IMR-90 (cell line): ENCODE measurements around the gene TGFB2. TPM values are rescaled to one million over a fixed set of nuclear protein-coding genes. Genes with fewer than 3 reads are reported as not detected.

Source experiments
- ATAC-seq: fragments of 200-7000 bp; cut with Tn5 transposase; 2 replicates; pipeline ENCODE4 v1.9.1; 2020; ENCODE audit warnings: low read depth, mild to moderate bottlenecking, moderate library complexity
- BruUV-seq: library from RNA; stranded (reverse); fragments of 400-500 nt; replicated peaks from 2 replicates; lab custom pipeline; 2021; lab: Mats Ljungman, UMichigan
- CTCF ChIA-PET: fragments of 300-600 bp; formaldehyde crosslinking; extraction: SDS; loops from one replicate; lab custom pipeline; 2021; ENCODE audit warnings: antibody characterized with exemption; lab: Yijun Ruan, JAX
- POLR2A ChIA-PET: fragments of 300-600 bp; sonication (Branson Sonifier 250); formaldehyde crosslinking; loops from one replicate; lab custom pipeline; 2022; ENCODE audit warnings: antibody characterized with exemption; ENCODE audit not compliant: unreplicated experiment; lab: Charles Lee
- DNase-seq: peaks from one replicate; pipeline ENCODE4 v3.0.0; 2013
- H2AFZ ChIP-seq: replicated peaks from 2 replicates; pipeline ENCODE3; 2013; ENCODE audit warnings: low read length, mild to moderate bottlenecking; ENCODE audit not compliant: poor library complexity
- H2AK5ac ChIP-seq: 2 replicates; pipeline ENCODE4 v1.6.1; 2013; ENCODE audit warnings: low read depth, low read length, inconsistent platforms
- H2AK9ac ChIP-seq: replicated peaks from 2 replicates; pipeline ENCODE3; 2013; ENCODE audit warnings: mild to moderate bottlenecking, low read depth, low read length, moderate library complexity; ENCODE audit not compliant: poor library complexity
- H2BK120ac ChIP-seq: 2 replicates; pipeline ENCODE4 v1.6.1; 2013; ENCODE audit warnings: low read depth, low read length, inconsistent platforms
- H2BK15ac ChIP-seq: 3 replicates; pipeline ENCODE4 v1.6.1; 2013; ENCODE audit warnings: low read depth, low read length, inconsistent platforms
- H2BK20ac ChIP-seq: 2 replicates; pipeline ENCODE4 v1.6.1; 2013; ENCODE audit warnings: low read depth, mild to moderate bottlenecking, inconsistent platforms, low read length, moderate library complexity
- H2BK5ac ChIP-seq: 2 replicates; pipeline ENCODE4 v1.6.1; 2013; ENCODE audit warnings: mild to moderate bottlenecking, low read depth, low read length, inconsistent platforms; ENCODE audit not compliant: poor library complexity, severe bottlenecking
- H3K14ac ChIP-seq: replicated peaks from 2 replicates; pipeline ENCODE4 v1.6.1; 2013; ENCODE audit warnings: low read depth, low read length, inconsistent platforms
- H3K18ac ChIP-seq: 2 replicates; pipeline ENCODE4 v1.6.1; 2013; ENCODE audit warnings: low read depth, low read length, control low read depth
- H3K23ac ChIP-seq: 2 replicates; pipeline ENCODE4 v1.6.1; 2013; ENCODE audit warnings: low read depth, low read length, inconsistent platforms
- H3K27ac ChIP-seq: 2 replicates; pipeline ENCODE4 v1.5.1; 2013; ENCODE audit warnings: mild to moderate bottlenecking, control low read depth, low read length; ENCODE audit not compliant: insufficient read depth
- H3K27me3 ChIP-seq: 2 replicates; pipeline ENCODE4 v1.6.1; 2013; ENCODE audit warnings: low read length; ENCODE audit not compliant: control insufficient read depth, insufficient read depth
- H3K36me3 ChIP-seq: 2 replicates; pipeline ENCODE4 v1.6.1; 2013; ENCODE audit warnings: low read length, mixed read lengths; ENCODE audit not compliant: control insufficient read depth, insufficient read depth
- H3K4ac ChIP-seq: 2 replicates; pipeline ENCODE4 v1.6.1; 2013; ENCODE audit warnings: low read depth, low read length, inconsistent platforms
- H3K4me1 ChIP-seq: 2 replicates; pipeline ENCODE4 v1.6.1; 2013; ENCODE audit warnings: low read length, mixed read lengths; ENCODE audit not compliant: control insufficient read depth, insufficient read depth
- H3K4me2 ChIP-seq: 2 replicates; pipeline ENCODE4 v1.6.1; 2013; ENCODE audit warnings: low read depth, mild to moderate bottlenecking, control low read depth, low read length, moderate library complexity
- H3K4me3 ChIP-seq: 2 replicates; pipeline ENCODE4 v1.5.1; 2013; ENCODE audit warnings: low read depth, mild to moderate bottlenecking, control low read depth, low read length, moderate library complexity; ENCODE audit not compliant: insufficient read depth
- H3K56ac ChIP-seq: 2 replicates; pipeline ENCODE4 v1.6.1; 2013; ENCODE audit warnings: low read length, inconsistent platforms; ENCODE audit not compliant: insufficient read depth; ENCODE audit errors: extremely low read depth
- H3K79me1 ChIP-seq, 2 experiments: 2 replicates each; pipeline ENCODE4 v1.6.1; 2013; ENCODE audit warnings: low read length in 2 of 2, inconsistent platforms in 1 of 2, low read depth in 1 of 2
- H3K9ac ChIP-seq: 2 replicates; pipeline ENCODE4 v1.6.1; 2013; ENCODE audit warnings: low read depth, low read length, control low read depth
- H3K9me1 ChIP-seq: 2 replicates; pipeline ENCODE4 v1.6.1; 2013; ENCODE audit warnings: low read length, inconsistent platforms; ENCODE audit not compliant: insufficient read depth
- H3K9me3 ChIP-seq: 2 replicates; pipeline ENCODE4 v1.6.1; 2013; ENCODE audit warnings: low read length; ENCODE audit not compliant: control insufficient read depth, insufficient read depth
- H4K20me1 ChIP-seq: 2 replicates; pipeline ENCODE4 v1.6.1; 2013; ENCODE audit warnings: low read length, inconsistent platforms; ENCODE audit not compliant: insufficient read depth
- H4K5ac ChIP-seq: 2 replicates; pipeline ENCODE4 v1.6.1; 2013; ENCODE audit warnings: mild to moderate bottlenecking, low read depth, low read length, control low read depth
- H4K8ac ChIP-seq, 2 experiments: 2 replicates each; pipeline ENCODE4 v1.6.1; 2013; ENCODE audit warnings: low read depth in 2 of 2, low read length in 2 of 2, control low read depth in 1 of 2, inconsistent platforms in 1 of 2
- H4K91ac ChIP-seq: 2 replicates; pipeline ENCODE4 v1.6.1; 2013; ENCODE audit warnings: low read depth, low read length, inconsistent platforms; ENCODE audit not compliant: insufficient read depth
- BHLHE40 ChIP-seq: fragments of 150-350 bp; IDR thresholded peaks from 2 replicates; pipeline ENCODE4 v1.6.1; 2016; ENCODE audit warnings: mild to moderate bottlenecking, low read depth, low read length
- FOS ChIP-seq: fragments of 150-350 bp; IDR thresholded peaks from 2 replicates; pipeline ENCODE4 v1.6.1; 2016; ENCODE audit warnings: low read depth, low read length
- WGBS, 2 experiments: methylation state at CpG; one replicate each; pipeline versions ENCODE4 v1.1.5 to v1.1.7; 2013; ENCODE audit warnings: missing lambda C conversion rate in 2 of 2; ENCODE audit not compliant: insufficient read length in 1 of 2; ENCODE audit errors: extremely low coverage in 2 of 2; 5-methylcytosine and 5-hydroxymethylcytosine counted together
- dilution Hi-C: fragments of 300-500 bp; cut with HindIII; formaldehyde crosslinking; loops from one replicate; pipeline ENCODE4 v1.14.3; 2018; ENCODE audit warnings: low sequenced_read_pairs; ENCODE audit not compliant: unreplicated experiment
- in situ Hi-C: fragments of 300-500 bp; cut with MboI; formaldehyde crosslinking; loops from 3 replicates; pipeline ENCODE4 v1.14.3; 2019; ENCODE audit warnings: low sequenced_read_pairs, inconsistent platforms, mixed read lengths
- intact Hi-C: fragments of 100-400 bp; cut with micrococcal nuclease; formaldehyde crosslinking; loops from 2 replicates; pipeline ENCODE4 v1.10.0; 2022
- polyA plus RNA-seq, 3 experiments: library from polyadenylated mRNA; depleted of rRNA; stranded (reverse); fragments of >200 nt; gene quantifications; 2 replicates each; pipeline ENCODE4 v1.2.3, GENCODE V29; 2012; ENCODE audit warnings: low replicate concordance in 1 of 3
- total RNA-seq: library from RNA; depleted of rRNA; stranded (reverse); fragments of >200 nt; gene quantifications from 2 replicates; pipeline ENCODE4 v1.2.3, GENCODE V29; 2012

The TGFB2 gene
- total and polyA plus RNA-seq, 2 of the 4 experiments (the other 2 are of a cell fraction): 3.7 to 3.8 TPM

DNA sequence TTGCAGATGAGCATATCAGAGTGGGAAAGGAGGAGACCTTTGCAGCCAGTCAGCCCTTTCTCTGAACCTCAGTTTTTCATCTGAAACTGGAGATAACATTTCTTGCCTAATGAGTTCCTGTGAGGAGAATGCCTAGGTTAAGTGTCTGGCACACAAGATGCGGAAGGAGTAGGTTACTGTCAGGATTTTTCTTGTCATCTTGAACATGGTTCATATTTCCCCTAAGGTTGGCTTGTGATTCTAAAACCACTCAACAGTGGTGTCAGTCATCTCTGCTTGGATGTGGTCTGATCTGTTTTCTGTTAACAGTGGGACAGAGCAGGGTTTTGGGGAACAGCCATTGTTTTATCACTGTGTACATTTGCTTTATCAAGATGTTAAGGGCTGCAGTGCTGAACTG is 70.6 kb downstream of the TGFB2 start:
- no peak overlapping the region for H3K4ac ChIP-seq
- no peak overlapping the region for H2BK15ac ChIP-seq
- no peak overlapping the region for H3K23ac ChIP-seq
- BruUV-seq: no TSS peak
- no peak overlapping the region for H2BK120ac ChIP-seq
- DNase-seq (no peak), ATAC-seq (no peak)
- H4K20me1 ChIP-seq: no peaks in the 10 kb centered on the region
- peaks cover 3% of the 10 kb centered on the region; the same call in 1 of the 2 replicates for H3K9me3 ChIP-seq
- no peak for TF ChIP-seq FOS
- no peak for TF ChIP-seq BHLHE40
- peaks cover under 1% of the 10 kb centered on the region; the same call in 1 of the 2 replicates for H3K36me3 ChIP-seq
- in situ Hi-C loops: no loop called here
- dilution Hi-C loops: no loop called here
- peaks cover 0 to 8% of the 10 kb centered on the region in 2 experiments; a peak in 1 of 4 replicates for H3K79me1 ChIP-seq
- no peak overlapping the region for H3K4me3 ChIP-seq
- no peak overlapping the region for H3K14ac ChIP-seq
- no peaks in the 10 kb centered on the region for H3K27me3 ChIP-seq
- H4K8ac ChIP-seq: no peak overlapping the region
- H3K4me2 ChIP-seq: no peak overlapping the region
- H2AK5ac ChIP-seq: no peak overlapping the region
- ChIA-PET CTCF (no interaction called here), POLR2A (no interaction called here)
- intact Hi-C loops: no loop called here
- no peak overlapping the region for H2AFZ ChIP-seq
- H2AK9ac ChIP-seq: no peak overlapping the region
- H4K5ac ChIP-seq: no peak overlapping the region
- H3K4me1 ChIP-seq: no peaks in the 10 kb centered on the region
- H3K18ac ChIP-seq: no peak overlapping the region
- no peak overlapping the region for H3K27ac ChIP-seq
- H4K91ac ChIP-seq: no peak overlapping the region
- WGBS, 2 experiments: no CpG with 5 or more reads among the region's 1 CpG
- H2BK5ac ChIP-seq: no peak overlapping the region
- no peak overlapping the region for H3K9ac ChIP-seq
- no peaks in the 10 kb centered on the region; the same call in 1 of the 2 replicates for H3K9me1 ChIP-seq
- no peak overlapping the region for H2BK20ac ChIP-seq
- H3K56ac ChIP-seq: no peak overlapping the region; the same call in 1 of the 2 replicates
